Neural progenitor cell (in vitro differentiated cells): ENCODE data around the gene ARF1. TPM values are rescaled to one million over a fixed set of nuclear protein-coding genes. Genes with fewer than 3 reads are reported as not detected.

Experiments used
- DNase-seq: peaks from one replicate; pipeline ENCODE4 v3.0.0-alpha.2; 2016; ENCODE audit warnings: low spot score
- H2AFZ ChIP-seq: fragments of 200-600 bp; sonication (generic); replicated peaks from 2 replicates; pipeline ENCODE4 v1.6.1; 2016; ENCODE audit warnings: antibody characterized with exemption
- H3F3A ChIP-seq: fragments of 200-600 bp; sonication (generic); 2 replicates; pipeline ENCODE4 v1.6.1; 2016; ENCODE audit warnings: antibody characterized with exemption, low read depth
- H3K27ac ChIP-seq: fragments of 200-600 bp; sonication (generic); 2 replicates; pipeline ENCODE4 v1.5.1; 2016; ENCODE audit warnings: mild to moderate bottlenecking
- H3K27me3 ChIP-seq: fragments of 200-600 bp; sonication (generic); 2 replicates; pipeline ENCODE4 v1.6.1; 2016; ENCODE audit warnings: mild to moderate bottlenecking, moderate library complexity
- H3K36me3 ChIP-seq: fragments of 200-600 bp; sonication (generic); 2 replicates; pipeline ENCODE4 v1.5.1; 2016
- H3K4me1 ChIP-seq: fragments of 200-600 bp; sonication (generic); 2 replicates; pipeline ENCODE4 v1.6.1; 2016; ENCODE audit warnings: mixed run types
- H3K4me2 ChIP-seq: fragments of 200-600 bp; sonication (generic); 2 replicates; pipeline ENCODE4 v1.6.1; 2016
- H3K4me3 ChIP-seq: fragments of 200-600 bp; sonication (generic); 2 replicates; pipeline ENCODE4 v1.5.1; 2016
- H3K79me2 ChIP-seq: fragments of 200-600 bp; sonication (generic); 2 replicates; pipeline ENCODE4 v1.6.1; 2016; ENCODE audit warnings: low read depth
- H3K9ac ChIP-seq: fragments of 200-600 bp; sonication (generic); 2 replicates; pipeline ENCODE4 v1.6.1; 2016
- H3K9me3 ChIP-seq: fragments of 200-600 bp; sonication (generic); 2 replicates; pipeline ENCODE4 v1.5.1; 2016; ENCODE audit warnings: low read depth
- H4K20me1 ChIP-seq: fragments of 200-600 bp; sonication (generic); 2 replicates; pipeline ENCODE4 v1.6.1; 2016; ENCODE audit warnings: low read depth
- H3K27ac Mint-ChIP-seq: 3 replicates; pipeline ENCODE4 v1.8.0; 2021; ENCODE audit warnings: mixed read lengths
- H3K27me3 Mint-ChIP-seq: 2 replicates; pipeline ENCODE4 v1.8.0; 2022; ENCODE audit warnings: low read depth, mild to moderate bottlenecking, inconsistent platforms, moderate library complexity, mixed read lengths; ENCODE audit not compliant: insufficient read depth
- H3K36me3 Mint-ChIP-seq: 3 replicates; pipeline ENCODE4 v1.8.0; 2021; ENCODE audit warnings: mixed read lengths
- H3K4me1 Mint-ChIP-seq: 3 replicates; pipeline ENCODE4 v1.8.0; 2021; ENCODE audit warnings: mixed read lengths
- H3K4me3 Mint-ChIP-seq: 3 replicates; pipeline ENCODE4 v1.8.0; 2021; ENCODE audit warnings: mild to moderate bottlenecking, moderate library complexity, mixed read lengths
- H3K9me3 Mint-ChIP-seq: 3 replicates; pipeline ENCODE4 v1.8.0; 2020; ENCODE audit warnings: mixed read lengths
- CTCF ChIP-seq: fragments of 200-600 bp; sonication (generic); IDR thresholded peaks from 2 replicates; pipeline ENCODE4 v1.5.1; 2017; ENCODE audit warnings: antibody characterized with exemption, mild to moderate bottlenecking
- EZH2 ChIP-seq: fragments of 200-600 bp; sonication (generic); IDR thresholded peaks from 2 replicates; pipeline ENCODE4 v1.6.1; 2017; ENCODE audit warnings: antibody characterized with exemption, mild to moderate bottlenecking, moderate library complexity
- EZH2phosphoT487 ChIP-seq: fragments of 200-600 bp; sonication (generic); IDR thresholded peaks from 2 replicates; pipeline ENCODE4 v1.6.1; 2017; ENCODE audit warnings: antibody characterized with exemption
- total RNA-seq: library from RNA; depleted of rRNA; stranded (reverse); fragments of >200 nt; gene quantifications from 2 replicates; pipeline ENCODE4 v1.2.3, GENCODE V29; 2015; ENCODE audit warnings: low replicate concordance

Gene ARF1
- total RNA-seq, 1 donor from 2014 or later: 95.1 TPM

GRCh38 chr1:228088586-228089498 is 6.3 kb downstream of the ARF1 start:
- no peak overlapping the region for H3K27ac ChIP-seq
- TF ChIP-seq EZH2phosphoT487 (no peak), EZH2 (no peak), CTCF (no peak)
- DNase-seq: no peak
- Mint-ChIP-seq H3K4me3 (peak overlapping the region; percentile 33), H3K27ac (no peak overlapping the region), H3K9me3 (peaks cover 22% of the 10 kb centered on the region), H3K36me3 (peaks cover 53% of the 10 kb centered on the region), H3K4me1 (peaks cover 46% of the 10 kb centered on the region), H3K27me3 (peaks cover 7% of the 10 kb centered on the region)
- no peak overlapping the region for H3K9ac ChIP-seq
- no peak overlapping the region for H3K4me3 ChIP-seq
- H3K36me3 ChIP-seq: no peaks in the 10 kb centered on the region
- no peaks in the 10 kb centered on the region for H3K27me3 ChIP-seq
- no peaks in the 10 kb centered on the region for H3F3A ChIP-seq
- H4K20me1 ChIP-seq: peaks cover 88% of the 10 kb centered on the region
- no peak overlapping the region for H3K4me2 ChIP-seq
- H3K79me2 ChIP-seq: peaks cover 100% of the 10 kb centered on the region
- H2AFZ ChIP-seq: no peak overlapping the region
- H3K9me3 ChIP-seq: no peaks in the 10 kb centered on the region
- peaks cover 16% of the 10 kb centered on the region for H3K4me1 ChIP-seq

- DNase-seq: no peak
- Histone ChIP-seq H3K4me1 (peaks cover 7% of the 10 kb centered on the region), H3K4me3 (no peak overlapping the region), H3K4me2 (no peak overlapping the region), H3K9ac (no peak overlapping the region), H3F3A (no peaks in the 10 kb centered on the region), H3K36me3 (no peaks in the 10 kb centered on the region), H3K79me2 (peaks cover 100% of the 10 kb centered on the region), H3K27me3 (no peaks in the 10 kb centered on the region), H3K9me3 (no peaks in the 10 kb centered on the region), H3K27ac (no peak overlapping the region), H2AFZ (no peak overlapping the region), H4K20me1 (peaks cover 79% of the 10 kb centered on the region)
- peaks cover 7% of the 10 kb centered on the region for H3K27me3 Mint-ChIP-seq
- H3K9me3 Mint-ChIP-seq: peaks cover 31% of the 10 kb centered on the region
- H3K4me1 Mint-ChIP-seq: peaks cover 37% of the 10 kb centered on the region
- peak overlapping the region; percentile 52 for H3K4me3 Mint-ChIP-seq
- H3K36me3 Mint-ChIP-seq: peaks cover 60% of the 10 kb centered on the region
- TF ChIP-seq CTCF: no peak
- no peak for TF ChIP-seq EZH2
- TF ChIP-seq EZH2phosphoT487: no peak
- no peak overlapping the region for H3K27ac Mint-ChIP-seq
These were observed 7.2 kb downstream of the ARF1 start for GRCh38 chr1:228089519-228090380.

- Histone ChIP-seq H4K20me1 (peaks cover 72% of the 10 kb centered on the region), H3K9ac (no peak overlapping the region), H3F3A (no peaks in the 10 kb centered on the region), H3K27me3 (no peaks in the 10 kb centered on the region), H2AFZ (no peak overlapping the region), H3K36me3 (no peaks in the 10 kb centered on the region), H3K27ac (no peak overlapping the region), H3K79me2 (peaks cover 100% of the 10 kb centered on the region), H3K4me3 (no peak overlapping the region), H3K4me2 (no peak overlapping the region), H3K9me3 (no peaks in the 10 kb centered on the region), H3K4me1 (no peaks in the 10 kb centered on the region)
- H3K27ac Mint-ChIP-seq: no peak overlapping the region
- peaks cover 29% of the 10 kb centered on the region for H3K4me1 Mint-ChIP-seq
- peaks cover 39% of the 10 kb centered on the region for H3K9me3 Mint-ChIP-seq
- DNase-seq: no peak
- H3K4me3 Mint-ChIP-seq: no peak overlapping the region
- H3K36me3 Mint-ChIP-seq: peaks cover 63% of the 10 kb centered on the region
- TF ChIP-seq EZH2 (no peak), EZH2phosphoT487 (no peak), CTCF (no peak)
- H3K27me3 Mint-ChIP-seq: peaks cover 6% of the 10 kb centered on the region
These were observed 8.1 kb downstream of the ARF1 start for GRCh38 chr1:228090613-228091081.
